Measurements from ENCODE around the gene CDRT15L2. TPM values are rescaled to one million over a fixed set of nuclear protein-coding genes. Genes with fewer than 3 reads are reported as not detected.
"Not testable (repeated sequence)": the region's sequence is repeated elsewhere in the genome, so short reads cannot be mapped to it uniquely, and the experiment has no call there.

The CDRT15L2 gene
- polyA plus RNA-seq (2013, experiment 1 of 2; ENCODE audit: insufficient read length) = not detected
- not detected for polyA plus RNA-seq (2013, experiment 2 of 2; ENCODE audit: insufficient read length)

GRCh38 chr17:20579424-20579823 is at the start of gene CDRT15L2:
Gene CDRT15L2 (plus strand): TSS chr17:20579724. CDS start chr17:20579744, 20 bp downstream.
- not testable (repeated sequence) for DNase-seq

- DNase-seq = not testable (repeated sequence)
Measured at GRCh38 chr17:20530104-20530503, 49.4 kb upstream of the CDRT15L2 start.

DNA sequence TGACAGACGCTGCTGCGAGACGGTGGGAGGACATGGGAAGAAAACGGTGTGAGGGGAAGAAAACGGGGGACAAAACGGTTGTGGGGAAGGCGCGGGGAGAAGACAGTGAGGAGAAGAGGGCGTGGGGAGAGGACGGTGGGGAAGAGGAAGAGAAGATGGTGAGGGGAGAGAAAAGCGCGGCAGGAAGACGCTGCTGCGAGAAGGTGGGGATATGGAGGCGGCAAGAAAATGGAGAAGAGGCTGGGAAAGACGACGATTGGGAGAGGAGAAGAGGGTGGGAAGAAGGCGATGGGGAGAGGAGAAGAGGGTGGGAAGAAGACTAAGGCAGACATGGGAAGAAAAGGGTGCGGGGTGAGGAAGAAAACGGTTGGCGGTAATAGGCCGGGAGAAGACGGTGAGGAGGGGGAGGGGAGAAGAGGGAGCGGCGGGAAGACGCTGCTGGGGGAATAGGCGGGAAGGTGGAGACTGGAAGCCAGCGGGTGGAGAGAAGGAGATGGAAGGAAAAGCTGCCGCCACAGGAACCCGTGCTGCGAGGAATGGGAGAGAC is 46.9 kb upstream of the CDRT15L2 start:
- peak; percentile 53 for DNase-seq

GRCh38 chr17:20533206-20533605 is 46.3 kb upstream of the CDRT15L2 start:
- DNase-seq = not testable (repeated sequence)

- DNase-seq = not testable (repeated sequence)
Measured at GRCh38 chr17:20534711-20535550, 44.6 kb upstream of the CDRT15L2 start.

DNA sequence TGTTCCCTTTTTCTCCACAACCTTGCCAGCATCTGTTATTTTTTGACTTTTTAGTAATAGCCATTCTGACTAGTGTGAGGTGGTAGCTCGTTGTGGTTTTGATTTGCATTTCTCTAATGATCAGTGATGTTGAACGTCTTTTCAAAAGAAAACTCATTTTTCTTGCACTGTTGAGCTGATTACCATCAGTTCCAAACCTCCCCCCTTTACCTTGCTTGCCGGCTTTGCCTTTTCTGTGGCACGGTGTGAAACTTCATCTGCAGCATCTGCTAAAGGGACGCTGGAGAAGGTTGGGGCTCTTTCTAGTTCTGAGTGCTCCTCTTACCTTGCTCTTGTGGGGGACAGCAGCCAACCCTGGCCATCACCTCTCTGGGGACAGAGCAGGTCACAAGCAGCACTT is 39.1 kb upstream of the CDRT15L2 start:
- not testable (repeated sequence) for DNase-seq

GRCh38 chr17:20540865-20541264 is 38.7 kb upstream of the CDRT15L2 start:
- not testable (repeated sequence) for DNase-seq

DNA sequence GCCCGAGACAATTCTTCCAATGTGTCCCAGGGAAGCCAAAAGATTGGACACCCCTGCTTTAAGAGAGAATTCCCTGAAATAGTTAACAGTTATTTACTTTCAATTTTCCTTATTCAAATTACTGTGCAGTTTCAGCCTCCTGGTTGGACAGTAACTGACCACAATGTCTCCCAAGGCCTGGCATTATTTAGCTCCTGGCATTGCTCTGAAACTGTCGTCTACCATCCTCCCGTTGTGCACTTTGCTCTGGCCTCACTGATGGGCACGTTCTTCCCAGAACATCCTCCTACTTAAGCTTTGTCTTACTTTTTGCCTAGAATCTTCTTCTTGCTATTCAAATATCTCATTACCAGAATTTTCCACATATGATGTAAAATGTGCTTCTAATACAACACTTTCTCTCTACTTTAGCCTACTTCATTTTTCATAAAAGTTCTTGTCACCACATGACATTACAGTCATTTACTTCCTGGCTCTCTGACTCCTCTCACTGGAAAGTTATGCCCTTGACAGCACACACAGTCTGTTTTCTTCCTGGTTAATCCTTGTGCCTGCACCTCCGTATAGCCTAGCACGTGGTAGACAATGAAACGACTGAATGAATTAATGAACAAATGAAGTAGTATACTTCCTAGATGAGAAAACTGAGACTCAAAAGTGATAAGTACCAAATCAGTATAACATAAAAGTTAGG is 37.5 kb upstream of the CDRT15L2 start:
- DNase-seq = peak; percentile 32

DNA sequence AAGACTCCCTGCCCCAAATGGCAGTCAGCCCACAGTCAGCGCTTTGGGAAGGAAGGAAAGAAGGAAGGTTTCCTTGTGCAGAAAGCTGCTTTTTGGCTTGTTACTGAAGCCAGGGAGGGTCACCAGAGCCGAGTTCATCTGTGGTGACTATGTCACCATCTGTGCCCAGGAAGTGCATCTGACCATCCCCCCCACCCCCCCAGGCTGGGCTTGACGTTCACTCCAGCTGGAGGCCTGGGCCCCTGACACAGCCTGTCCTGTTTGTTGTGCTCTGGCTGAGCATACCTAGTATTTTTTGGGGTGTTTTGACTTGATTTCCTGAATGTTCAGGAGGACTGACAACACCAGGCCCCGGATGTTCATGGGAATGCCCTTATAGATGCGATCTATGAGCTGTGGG is 31.6 kb upstream of the CDRT15L2 start:
- not testable (repeated sequence) for DNase-seq

DNA sequence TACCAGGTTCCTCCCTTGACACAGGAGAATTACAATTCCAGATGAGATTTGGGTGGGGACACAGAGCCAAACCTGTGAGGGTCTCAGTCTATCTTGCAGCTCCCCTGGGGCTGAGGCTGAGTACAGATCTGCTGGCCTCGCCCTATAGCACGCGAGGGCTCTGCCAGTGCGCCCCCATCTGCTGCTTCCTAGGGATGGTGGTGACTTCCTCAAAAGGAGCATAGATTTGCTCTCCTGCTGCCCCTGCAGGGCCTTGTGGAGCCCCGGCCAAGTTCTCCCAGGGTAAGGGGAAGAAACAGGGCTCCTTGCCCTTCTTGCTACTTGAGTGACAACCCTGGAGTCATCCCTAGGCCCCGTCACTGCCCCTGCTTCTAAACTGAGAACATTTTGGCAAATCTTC is 26.6 kb upstream of the CDRT15L2 start:
- DNase-seq = not testable (repeated sequence)

- DNase-seq = not testable (repeated sequence)
Measured at GRCh38 chr17:20554728-20555127, 24.8 kb upstream of the CDRT15L2 start.

GRCh38 chr17:20555135-20556010 is 24.2 kb upstream of the CDRT15L2 start:
- DNase-seq = not testable (repeated sequence)

DNA sequence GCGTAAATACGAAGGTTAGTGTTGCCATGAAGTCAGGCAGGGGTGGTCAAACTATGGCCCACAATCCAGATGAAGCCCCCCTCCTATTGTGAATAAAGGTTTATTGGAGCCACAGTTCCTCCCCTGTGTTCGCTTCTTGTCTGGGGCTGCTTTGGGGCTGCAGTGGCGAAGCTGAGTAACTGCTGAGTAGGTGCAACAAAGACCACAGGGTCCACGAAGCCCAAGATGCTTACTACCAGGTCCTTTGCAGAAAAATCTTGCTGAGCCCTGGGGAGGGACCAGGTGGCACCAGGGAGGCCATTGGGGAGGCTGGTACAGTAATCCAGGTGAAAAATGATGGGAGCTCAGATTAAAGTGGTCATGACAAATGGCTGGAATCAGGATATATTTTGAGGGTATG is 21.4 kb upstream of the CDRT15L2 start:
- not testable (repeated sequence) for DNase-seq

DNA sequence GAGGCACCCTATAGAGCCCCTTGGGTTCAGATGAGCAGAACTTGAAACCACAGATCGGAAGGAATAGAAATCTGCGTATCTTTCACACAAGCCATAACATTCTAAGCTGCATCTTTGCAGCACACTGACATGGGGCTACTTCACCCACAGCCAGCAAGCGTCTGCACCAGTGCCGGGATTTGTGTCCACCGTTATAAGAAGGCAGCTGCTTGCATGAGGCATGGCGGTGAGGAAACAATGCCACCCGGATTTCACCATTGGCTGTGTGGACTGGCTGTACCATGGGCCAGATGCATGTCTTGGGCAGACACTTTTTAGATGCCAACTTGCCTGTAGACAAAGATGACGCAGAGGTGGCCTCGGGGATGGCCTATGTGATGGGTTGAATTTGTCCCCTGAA is 20.5 kb upstream of the CDRT15L2 start:
- not testable (repeated sequence) for DNase-seq

GRCh38 chr17:20562587-20562986 is 16.9 kb upstream of the CDRT15L2 start:
- DNase-seq = no peak

DNA sequence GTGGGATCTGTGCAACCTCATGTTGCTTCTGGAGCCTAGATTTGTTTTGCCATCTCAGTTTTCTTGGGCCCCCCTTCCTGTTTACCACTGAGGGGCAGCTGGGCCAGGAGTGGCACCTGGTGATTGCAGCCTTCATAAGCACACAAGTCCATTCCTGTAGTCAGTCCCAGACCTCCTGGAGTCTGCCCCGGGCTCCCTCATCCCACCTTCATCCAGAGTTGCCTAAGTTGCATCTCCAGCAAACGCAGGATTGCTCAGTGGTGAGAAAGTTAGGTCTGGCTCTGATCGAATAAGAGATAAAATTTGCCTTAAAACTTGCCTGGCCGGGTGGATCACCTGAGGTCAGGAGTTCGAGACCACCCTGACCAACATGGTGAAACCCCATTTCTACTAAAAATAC is 14.3 kb upstream of the CDRT15L2 start:
- DNase-seq = not testable (repeated sequence)

DNA sequence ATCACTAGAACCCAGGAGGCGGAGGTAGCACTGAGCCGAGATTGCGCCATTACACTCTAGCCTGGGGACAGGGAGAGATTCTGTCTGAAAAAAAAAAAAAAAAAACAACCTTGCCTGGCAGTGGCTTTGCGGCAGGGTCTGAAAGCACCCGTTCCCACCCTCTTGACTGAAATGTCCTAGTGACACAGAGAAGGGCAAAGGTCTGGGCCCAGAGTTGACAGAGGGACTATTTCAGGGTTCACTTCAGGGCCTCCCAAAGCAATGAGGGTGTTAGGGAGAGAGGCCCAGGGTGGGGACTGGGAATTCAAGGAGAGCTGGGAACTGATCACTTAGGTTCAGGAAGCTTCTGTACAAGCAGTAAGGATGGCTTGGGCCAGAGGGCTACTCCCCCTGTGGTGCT is 13.8 kb upstream of the CDRT15L2 start:
- no peak for DNase-seq

- not testable (repeated sequence) for DNase-seq
Measured at GRCh38 chr17:20566736-20567135, 12.8 kb upstream of the CDRT15L2 start.

DNA sequence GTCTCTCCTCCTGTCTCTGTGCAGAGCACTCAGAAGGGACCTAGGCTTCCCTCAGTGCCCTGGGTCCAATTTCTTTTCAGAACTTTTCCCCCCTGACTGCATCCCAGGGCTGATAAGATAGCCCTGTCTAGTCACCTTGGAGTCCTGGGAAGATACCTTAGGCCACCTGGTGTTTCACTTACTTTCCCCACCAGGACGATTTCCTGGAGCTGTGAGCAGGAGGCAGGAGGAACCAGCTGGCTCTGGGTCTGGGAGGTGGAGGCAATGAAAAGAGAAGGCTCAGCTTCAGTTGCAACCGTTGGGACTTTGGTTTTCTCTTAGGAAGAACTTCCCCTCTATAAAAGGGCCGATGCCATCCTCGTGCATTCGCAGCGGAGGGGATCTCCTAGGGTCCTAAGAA is 12.1 kb upstream of the CDRT15L2 start:
- DNase-seq = not testable (repeated sequence)

DNA sequence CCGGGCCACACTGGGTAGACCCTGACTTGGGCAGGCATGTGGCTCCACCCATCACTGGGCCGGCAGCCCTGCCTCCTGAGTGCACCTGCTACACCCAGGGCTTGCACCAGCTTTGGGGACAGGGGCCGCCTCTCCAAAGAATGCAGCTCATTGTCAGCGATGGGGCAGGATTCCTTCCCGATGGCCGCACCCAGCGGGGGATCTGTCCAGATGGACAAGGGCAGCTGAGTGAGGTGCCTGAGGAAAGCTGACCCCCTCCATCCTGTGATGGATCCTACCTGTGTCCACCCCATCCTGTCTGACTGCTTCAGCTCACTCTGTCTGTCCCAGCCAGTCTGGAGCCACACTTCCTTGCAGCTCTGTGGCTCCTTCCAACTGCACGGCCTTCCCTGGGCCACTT is 10.9 kb upstream of the CDRT15L2 start:
- not testable (repeated sequence) for DNase-seq

DNA sequence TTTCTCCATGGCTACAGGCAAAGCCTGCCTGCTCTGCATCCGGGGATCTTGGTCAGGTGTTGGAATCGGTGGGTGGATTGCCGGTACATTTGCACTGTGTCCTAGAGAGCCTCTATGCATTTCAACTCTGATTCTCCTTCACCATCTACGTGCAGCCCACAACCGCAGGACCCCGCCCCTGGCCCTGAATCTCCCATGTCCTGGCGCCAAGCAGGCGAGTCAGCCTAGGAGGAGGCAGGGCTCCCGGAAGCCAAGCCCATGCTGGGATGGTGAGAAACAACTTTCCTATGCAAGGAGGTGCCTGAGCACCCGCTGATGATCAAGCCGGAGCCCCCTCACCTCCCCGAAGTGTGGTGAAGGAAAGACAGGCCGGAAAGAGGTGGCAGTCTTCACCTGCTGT is 7.9 kb upstream of the CDRT15L2 start:
- DNase-seq = not testable (repeated sequence)

- DNase-seq = not testable (repeated sequence)
Measured at GRCh38 chr17:20573216-20573615, 6.3 kb upstream of the CDRT15L2 start.

Data from fibroblast of skin of back (primary cell).